ENCODE data around the gene ABHD12.

Gene ABHD12

GRCh38 chr20:25274891-25275812, 115.5 kb downstream of the ABHD12 start:
- no peak for DNase-seq

GRCh38 chr20:25274481-25274880, 116.2 kb downstream of the ABHD12 start:
- no peak for DNase-seq

GRCh38 chr20:25273541-25274358, 116.9 kb downstream of the ABHD12 start:
- DNase-seq = no peak

- no peak for DNase-seq
Measured at GRCh38 chr20:25273046-25273445, 117.6 kb downstream of the ABHD12 start.

GRCh38 chr20:25272223-25273000, 118.2 kb downstream of the ABHD12 start:
- no peak for DNase-seq

GRCh38 chr20:25271486-25272222, 119.0 kb downstream of the ABHD12 start:
- no peak for DNase-seq

GRCh38 chr20:25270829-25271251, 119.8 kb downstream of the ABHD12 start:
- DNase-seq = no peak

GRCh38 chr20:25269833-25270170, 120.8 kb downstream of the ABHD12 start:
- DNase-seq = no peak

- DNase-seq = no peak
Measured at GRCh38 chr20:25269057-25269832, 121.4 kb downstream of the ABHD12 start.

GRCh38 chr20:25260770-25261437, 129.7 kb downstream of the ABHD12 start:
- peak; percentile 29 for DNase-seq

- no peak for DNase-seq
Measured at GRCh38 chr20:25259788-25260254, 130.8 kb downstream of the ABHD12 start.

- no peak for DNase-seq
Measured at GRCh38 chr20:25259358-25259757, 131.3 kb downstream of the ABHD12 start.

- DNase-seq = no peak
Measured at GRCh38 chr20:25258828-25259227, 131.8 kb downstream of the ABHD12 start.

GRCh38 chr20:25258476-25258805, 132.2 kb downstream of the ABHD12 start:
- no peak for DNase-seq

- no peak for DNase-seq
Measured at GRCh38 chr20:25257756-25258475, 132.7 kb downstream of the ABHD12 start.

GRCh38 chr20:25257130-25257529, 133.5 kb downstream of the ABHD12 start:
- DNase-seq = no peak

- no peak for DNase-seq
Measured at GRCh38 chr20:25256226-25256859, 134.3 kb downstream of the ABHD12 start.

- no peak for DNase-seq
Measured at GRCh38 chr20:25254986-25255680, 135.5 kb downstream of the ABHD12 start.

GRCh38 chr20:25254571-25254970, 136.1 kb downstream of the ABHD12 start:
- no peak for DNase-seq
